ENCODE data around the gene SGCD. TPM values are rescaled to one million over a fixed set of nuclear protein-coding genes. Genes with fewer than 3 reads are reported as not detected.
A peak's percentile ranks its signal among the peaks of the same experiment; 100 is the strongest.

Gene SGCD
- total RNA-seq, 1 donor, result 13.8 TPM

GRCh38 chr5:156375895-156376495 lies 49.0 kb downstream of the SGCD start:
- TF ChIP-seq CTCF (IDR thresholded peaks at IDR 0.05; ENCODE audit: insufficient read depth, low read depth, low read length), result no peak

GRCh38 chr5:156376751-156377150 lies 49.8 kb downstream of the SGCD start:
- no peak for DNase-seq (ENCODE audit: low read depth)
- H3K4me3 ChIP-seq (ENCODE audit: low read depth, low read length), result no peak overlapping the region
- no peak for TF ChIP-seq CTCF (IDR thresholded peaks at IDR 0.05; ENCODE audit: insufficient read depth, low read depth, low read length)

More at GRCh38 chr5:156375895-156376495, 49.0 kb downstream of the SGCD start:
- DNase-seq (ENCODE audit: low read depth), result no peak
- no peak overlapping the region for H3K4me3 ChIP-seq (ENCODE audit: low read depth, low read length)

- H3K4me3 ChIP-seq (ENCODE audit: low read depth, low read length), result no peak overlapping the region
- no peak for TF ChIP-seq CTCF (IDR thresholded peaks at IDR 0.05; ENCODE audit: insufficient read depth, low read depth, low read length)
- DNase-seq (ENCODE audit: low read depth), result no peak
These were observed 51.2 kb downstream of the SGCD start for GRCh38 chr5:156378159-156378558.

- H3K4me3 ChIP-seq (ENCODE audit: low read depth, low read length), result no peak overlapping the region
- no peak for TF ChIP-seq CTCF (IDR thresholded peaks at IDR 0.05; ENCODE audit: insufficient read depth, low read depth, low read length)
- no peak for DNase-seq (ENCODE audit: low read depth)
These were observed 52.2 kb downstream of the SGCD start for GRCh38 chr5:156379206-156379605.

- no peak overlapping the region for H3K4me3 ChIP-seq (ENCODE audit: low read depth, low read length)
- peak; percentile 44 for DNase-seq (ENCODE audit: low read depth)
- TF ChIP-seq CTCF (IDR thresholded peaks at IDR 0.05; ENCODE audit: insufficient read depth, low read depth, low read length), result no peak
These were observed 53.9 kb downstream of the SGCD start for GRCh38 chr5:156380848-156381247.

GRCh38 chr5:156383510-156384265 lies 56.7 kb downstream of the SGCD start:
- no peak for TF ChIP-seq CTCF (IDR thresholded peaks at IDR 0.05; ENCODE audit: insufficient read depth, low read depth, low read length)
- H3K4me3 ChIP-seq (ENCODE audit: low read depth, low read length), result no peak overlapping the region

More at GRCh38 chr5:156383510-156384265, 56.7 kb downstream of the SGCD start:
- DNase-seq (ENCODE audit: low read depth), result peak; percentile 45

Measured in fibroblast of villous mesenchyme (primary cell).